HepG2 (cell line): ENCODE results near the gene DAZAP1. TPM values are rescaled to one million over a fixed set of nuclear protein-coding genes. Genes with fewer than 3 reads are reported as not detected.

ENCODE experiments used
- GPBP1L1 ChIP-seq: sonication (generic); formaldehyde crosslinking; IDR thresholded peaks from 2 replicates; pipeline ENCODE4 v1.5.0; 2020; ENCODE audit warnings: mild to moderate bottlenecking, missing genetic modification reagents
- HNRNPH1 ChIP-seq: fragments of 200-400 bp; formaldehyde crosslinking; optimal IDR thresholded peaks from 2 replicates; pipeline ENCODE3; 2017; ENCODE audit warnings: mild to moderate bottlenecking, low read depth, low read length
- KDM2A ChIP-seq: sonication (generic); formaldehyde crosslinking; IDR thresholded peaks from 2 replicates; pipeline ENCODE4 v1.4.0; 2020; ENCODE audit warnings: low read depth, missing genetic modification reagents, borderline replicate concordance
- KLF11 ChIP-seq: IDR thresholded peaks from 2 replicates; pipeline ENCODE4 v1.6.1; 2016; ENCODE audit warnings: missing compliant biosample characterization
- MAFK ChIP-seq, 2 experiments: IDR thresholded peaks in 1 of 2; conservative IDR thresholded peaks in 1 of 2; 2 replicates each; pipeline ENCODE4 v1.6.1; 2011; ENCODE audit warnings: improper control_type of control experiment in 2 of 2, low read length in 2 of 2
- NFE2L1 ChIP-seq: sonication (generic); formaldehyde crosslinking; IDR thresholded peaks from 2 replicates; pipeline ENCODE4 v1.4.0; 2020; ENCODE audit warnings: missing genetic modification reagents, mild to moderate bottlenecking, borderline replicate concordance
- ONECUT2 ChIP-seq: sonication (generic); formaldehyde crosslinking; IDR thresholded peaks from 2 replicates; pipeline ENCODE4 v1.4.0; 2020; ENCODE audit warnings: missing genetic modification reagents
- PCBP1 ChIP-seq: fragments of 200-400 bp; formaldehyde crosslinking; IDR thresholded peaks from 2 replicates; pipeline ENCODE4 v1.6.1; 2017; ENCODE audit warnings: mild to moderate bottlenecking, low read depth, low read length, borderline replicate concordance
- PHF21A ChIP-seq: sonication (generic); formaldehyde crosslinking; IDR thresholded peaks from 2 replicates; pipeline ENCODE4 v1.5.0; 2020; ENCODE audit warnings: mild to moderate bottlenecking, missing genetic modification reagents
- RXRB ChIP-seq: IDR thresholded peaks from 2 replicates; pipeline ENCODE4 v1.6.1; 2016; ENCODE audit warnings: borderline replicate concordance, missing genetic modification reagents, missing compliant biosample characterization
- SPEN ChIP-seq: sonication (generic); formaldehyde crosslinking; IDR thresholded peaks from 2 replicates; pipeline ENCODE4 v1.5.1; 2020; ENCODE audit warnings: low read depth, mild to moderate bottlenecking, missing genetic modification reagents
- TSC22D2 ChIP-seq: sonication (generic); formaldehyde crosslinking; IDR thresholded peaks from 2 replicates; pipeline ENCODE4 v1.5.1; 2020; ENCODE audit warnings: missing genetic modification reagents, mild to moderate bottlenecking, borderline replicate concordance
- WIZ ChIP-seq: sonication (generic); formaldehyde crosslinking; IDR thresholded peaks from 2 replicates; pipeline ENCODE4 v1.5.1; 2020; ENCODE audit warnings: mild to moderate bottlenecking, missing genetic modification reagents
- ZBTB38 ChIP-seq: sonication (generic); formaldehyde crosslinking; IDR thresholded peaks from 2 replicates; pipeline ENCODE4 v1.5.1; 2020; ENCODE audit warnings: mild to moderate bottlenecking, missing genetic modification reagents
- ZNF224 ChIP-seq: sonication (generic); formaldehyde crosslinking; IDR thresholded peaks from 2 replicates; pipeline ENCODE4 v1.5.0; 2020; ENCODE audit warnings: mild to moderate bottlenecking, missing genetic modification reagents
- ZNF331 ChIP-seq: sonication (generic); formaldehyde crosslinking; IDR thresholded peaks from 2 replicates; pipeline ENCODE4 v1.4.0; 2020; ENCODE audit warnings: missing genetic modification reagents
- ZNF687 ChIP-seq: sonication (generic); formaldehyde crosslinking; IDR thresholded peaks from 2 replicates; pipeline ENCODE4 v1.5.1; 2020; ENCODE audit warnings: mild to moderate bottlenecking, missing genetic modification reagents, moderate library complexity
- polyA plus RNA-seq, 8 experiments: library from polyadenylated mRNA; depleted of rRNA in 3 of 8; stranded (reverse) in 7 of 8; unstranded in 1 of 8; fragments of >200 nt; fragmentation: Illumina TruSeq in 4 of 8; extraction: Trizol in 4 of 8; gene quantifications; 2 replicates each; pipeline versions ENCODE4 v1.2.1 to v1.2.3, GENCODE V29; 2011 to 2016; ENCODE audit warnings: low read depth in 4 of 8, missing spikeins in 1 of 8, mixed read lengths in 1 of 8; ENCODE audit not compliant: insufficient read depth in 1 of 8
- total RNA-seq, 5 experiments: library from RNA; depleted of rRNA; stranded (reverse); fragments of >200 nt; fragmentation: Illumina TruSeq; extraction: Trizol; gene quantifications; 2 replicates each; pipeline ENCODE4 v1.2.3, GENCODE V29; 2016; ENCODE audit warnings: low read depth in 1 of 5
- TF ChIP-seq, protein P1 (sequence below): sonication (generic); formaldehyde crosslinking; IDR thresholded peaks from 2 replicates; pipeline ENCODE4 v1.5.0; 2020; ENCODE audit warnings: mild to moderate bottlenecking, missing genetic modification reagents
- TF ChIP-seq, protein P2 (sequence below): sonication (generic); formaldehyde crosslinking; IDR thresholded peaks from 2 replicates; pipeline ENCODE4 v1.5.0; 2020; ENCODE audit warnings: missing genetic modification reagents, mild to moderate bottlenecking, borderline replicate concordance

The DAZAP1 gene
- total and polyA plus RNA-seq, 2 of the 13 experiments (the other 11 are each of a cell fraction or from before 2014, with no cell fraction given) = 63.3 to 79.2 TPM

- TF ChIP-seq RXRB (CRISPR knock-in tag) = 0 out of 2 replicates have a peak, but pooled peaks have one; percentile 1
- TF ChIP-seq ZNF687 (CRISPR knock-in tag) = peak; percentile 75
- TF ChIP-seq HNRNPH1 = no peak
- peak; percentile 11; the same call in 1 of the 2 replicates for TF ChIP-seq ZBTB38
- TF ChIP-seq TSC22D2 (CRISPR knock-in tag) = no peak
- no peak for TF ChIP-seq SPEN (CRISPR knock-in tag)
- TF ChIP-seq, protein P1, sequence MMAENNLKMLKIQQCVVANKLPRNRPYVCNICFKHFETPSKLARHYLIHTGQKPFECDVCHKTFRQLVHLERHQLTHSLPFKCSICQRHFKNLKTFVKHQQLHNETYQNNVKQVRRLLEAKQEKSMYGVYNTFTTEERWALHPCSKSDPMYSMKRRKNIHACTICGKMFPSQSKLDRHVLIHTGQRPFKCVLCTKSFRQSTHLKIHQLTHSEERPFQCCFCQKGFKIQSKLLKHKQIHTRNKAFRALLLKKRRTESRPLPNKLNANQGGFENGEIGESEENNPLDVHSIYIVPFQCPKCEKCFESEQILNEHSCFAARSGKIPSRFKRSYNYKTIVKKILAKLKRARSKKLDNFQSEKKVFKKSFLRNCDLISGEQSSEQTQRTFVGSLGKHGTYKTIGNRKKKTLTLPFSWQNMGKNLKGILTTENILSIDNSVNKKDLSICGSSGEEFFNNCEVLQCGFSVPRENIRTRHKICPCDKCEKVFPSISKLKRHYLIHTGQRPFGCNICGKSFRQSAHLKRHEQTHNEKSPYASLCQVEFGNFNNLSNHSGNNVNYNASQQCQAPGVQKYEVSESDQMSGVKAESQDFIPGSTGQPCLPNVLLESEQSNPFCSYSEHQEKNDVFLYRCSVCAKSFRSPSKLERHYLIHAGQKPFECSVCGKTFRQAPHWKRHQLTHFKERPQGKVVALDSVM = no peak
- no peak for TF ChIP-seq KLF11 (CRISPR knock-in tag)
- TF ChIP-seq, protein P2, sequence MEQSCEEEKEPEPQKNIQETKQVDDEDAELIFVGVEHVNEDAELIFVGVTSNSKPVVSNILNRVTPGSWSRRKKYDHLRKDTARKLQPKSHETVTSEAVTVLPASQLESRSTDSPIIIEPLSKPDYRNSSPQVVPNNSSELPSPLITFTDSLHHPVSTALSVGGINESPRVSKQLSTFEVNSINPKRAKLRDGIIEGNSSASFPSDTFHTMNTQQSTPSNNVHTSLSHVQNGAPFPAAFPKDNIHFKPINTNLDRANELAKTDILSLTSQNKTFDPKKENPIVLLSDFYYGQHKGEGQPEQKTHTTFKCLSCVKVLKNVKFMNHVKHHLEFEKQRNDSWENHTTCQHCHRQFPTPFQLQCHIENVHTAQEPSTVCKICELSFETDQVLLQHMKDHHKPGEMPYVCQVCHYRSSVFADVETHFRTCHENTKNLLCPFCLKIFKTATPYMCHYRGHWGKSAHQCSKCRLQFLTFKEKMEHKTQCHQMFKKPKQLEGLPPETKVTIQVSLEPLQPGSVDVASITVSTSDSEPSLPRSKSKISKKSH (CRISPR knock-in tag) = 0 out of 2 replicates have a peak, but pooled peaks have one; percentile 26
- TF ChIP-seq ZNF224 (CRISPR knock-in tag) = no peak
- peak; percentile 2; the same call in 1 of the 2 replicates for TF ChIP-seq ZNF331 (CRISPR knock-in tag)
- 0 out of 2 replicates have a peak, but pooled peaks have one; percentile 13 for TF ChIP-seq KDM2A (CRISPR knock-in tag)
- 0 out of 2 replicates have a peak, but pooled peaks have one; percentile 25 for TF ChIP-seq PCBP1
- TF ChIP-seq PHF21A (CRISPR knock-in tag) = 0 out of 2 replicates have a peak, but pooled peaks have one; percentile 15
- no peak for TF ChIP-seq MAFK (conservative IDR thresholded peaks at IDR 0.05 in 1 of 2, IDR thresholded peaks at IDR 0.05 in 1 of 2; ENCODE audit: low read length in 2 of 2)
- no peak for TF ChIP-seq ONECUT2 (CRISPR knock-in tag)
- TF ChIP-seq GPBP1L1 (CRISPR knock-in tag) = no peak
- no peak for TF ChIP-seq NFE2L1
- TF ChIP-seq WIZ (CRISPR knock-in tag) = no peak
- TF ChIP-seq, all 625 proteins: peak for 15
Observed at GRCh38 chr19:1481224-1481892, 74.0 kb downstream of the DAZAP1 start (continued).
